HG03575 (cell line): ENCODE results near the gene PNPLA7.
"Not testable (repeated sequence)": the region's sequence is repeated elsewhere in the genome, so short reads cannot be mapped to it uniquely, and the experiment has no call there.

ENCODE experiments used
- ATAC-seq: cut with Tn5 transposase; IDR thresholded peaks from one replicate; pipeline ENCODE4 v1.9.1; 2021; ENCODE audit not compliant: unreplicated experiment, insufficient number of reproducible peaks, low FRiP score; ENCODE audit errors: extremely low read depth

PNPLA7 gene

GRCh38 chr9:137520614-137521404 lies 29.4 kb downstream of the PNPLA7 start:
- no peak for ATAC-seq

- ATAC-seq: no peak
Measured at GRCh38 chr9:137519553-137519952, 30.6 kb downstream of the PNPLA7 start.

- ATAC-seq: not testable (repeated sequence)
Measured at GRCh38 chr9:137518661-137519459, 31.3 kb downstream of the PNPLA7 start.

- no peak for ATAC-seq
Measured at GRCh38 chr9:137516144-137516917, 33.9 kb downstream of the PNPLA7 start.

- no peak for ATAC-seq
Measured at GRCh38 chr9:137515338-137515724, 34.9 kb downstream of the PNPLA7 start.

- no peak for ATAC-seq
Measured at GRCh38 chr9:137514691-137515337, 35.4 kb downstream of the PNPLA7 start.

GRCh38 chr9:137513801-137514570 lies 36.2 kb downstream of the PNPLA7 start:
- not testable (repeated sequence) for ATAC-seq

GRCh38 chr9:137513136-137513535 lies 37.1 kb downstream of the PNPLA7 start:
- ATAC-seq: not testable (repeated sequence)

GRCh38 chr9:137511758-137512463 lies 38.3 kb downstream of the PNPLA7 start:
- ATAC-seq: no peak

- not testable (repeated sequence) for ATAC-seq
Measured at GRCh38 chr9:137511126-137511525, 39.1 kb downstream of the PNPLA7 start.

GRCh38 chr9:137509198-137509597 lies 41.0 kb downstream of the PNPLA7 start:
- ATAC-seq: no peak

GRCh38 chr9:137506702-137507171 lies 43.5 kb downstream of the PNPLA7 start:
- ATAC-seq: no peak

- no peak for ATAC-seq
Measured at GRCh38 chr9:137506274-137506673, 43.9 kb downstream of the PNPLA7 start.

GRCh38 chr9:137505421-137506140 lies 44.6 kb downstream of the PNPLA7 start:
- ATAC-seq: no peak

- ATAC-seq: no peak
Measured at GRCh38 chr9:137504432-137504777, 45.8 kb downstream of the PNPLA7 start.

- no peak for ATAC-seq
Measured at GRCh38 chr9:137502008-137502911, 47.9 kb downstream of the PNPLA7 start.
